Tibial artery (tissue), 4 donors: ENCODE data around the gene SLC36A2.
A peak's percentile ranks its signal among the peaks of the same experiment; 100 is the strongest.
"Not testable (repeated sequence)": the region's sequence is repeated elsewhere in the genome, so short reads cannot be mapped to it uniquely, and the experiment has no call there.

Source experiments
- DNase-seq, 2 donors: peaks; one replicate each; pipeline ENCODE4 v3.0.0-alpha.2; 2019
- H3K27ac ChIP-seq, 2 donors: fragments of 200-600 bp; sonication (generic) in 1 of 2; 1 replicate in 1 of 2; 2 replicates in 1 of 2; pipeline ENCODE4 v1.5.1; 2018 to 2019; ENCODE audit warnings: mild to moderate bottlenecking in 1 of 2
- H3K27me3 ChIP-seq, 2 donors: fragments of 200-600 bp; sonication (generic) in 1 of 2; one replicate each; pipeline versions ENCODE4 v1.5.1 to v1.6.0; 2016 to 2019
- H3K36me3 ChIP-seq, 3 donors: fragments of 200-600 bp; sonication (generic) in 2 of 3; one replicate each; pipeline ENCODE4 v1.5.1; 2016 to 2019; ENCODE audit warnings: mild to moderate bottlenecking in 2 of 3
- H3K4me1 ChIP-seq, 4 donors: fragments of 200-600 bp; sonication (generic) in 2 of 4; 1 replicate in 3 of 4; 2 replicates in 1 of 4; pipeline ENCODE4 v1.5.1; 2016 to 2019
- H3K4me3 ChIP-seq, 2 donors: fragments of 200-600 bp; sonication (generic) in 1 of 2; 1 replicate in 1 of 2; 2 replicates in 1 of 2; pipeline ENCODE4 v1.5.1; 2018 to 2019; ENCODE audit warnings: mild to moderate bottlenecking in 2 of 2
- H3K9me3 ChIP-seq, 3 donors: fragments of 200-600 bp; sonication (generic) in 1 of 3; one replicate each; pipeline ENCODE4 v1.5.1; 2016 to 2019
- intact Hi-C: fragments of 100-400 bp; cut with DNase I; formaldehyde crosslinking; loops from one replicate; pipeline ENCODE4 v1.15.0; 2023; ENCODE audit warnings: low total_unique reads
- TF ChIP-seq, protein P1 (sequence below), 2 experiments: fragments of 200-600 bp in 1 of 2; fragments of 450-650 bp in 1 of 2; IDR thresholded peaks; one replicate each; pipeline ENCODE4 v1.5.1; 2017 to 2019; ENCODE audit warnings: antibody characterized with exemption in 2 of 2, mild to moderate bottlenecking in 1 of 2, moderate library complexity in 1 of 2

The SLC36A2 gene

GRCh38 chr5:151315998-151316597 is 31.3 kb downstream of the SLC36A2 start:
- Histone ChIP-seq H3K27ac (no peak overlapping the region), H3K9me3 (peaks cover 0 to 7% (median 6%) of the 10 kb centered on the region in 3 donors), H3K4me1 (peaks cover 0 to 9% (median 6%) of the 10 kb centered on the region in 4 donors), H3K27me3 (no peaks in the 10 kb centered on the region), H3K36me3 (peaks cover 0 to 4% (median 0%) of the 10 kb centered on the region in 3 donors), H3K4me3 (no peak overlapping the region)
- peak; percentile 69 to 78 for DNase-seq
- TF ChIP-seq, protein P1, sequence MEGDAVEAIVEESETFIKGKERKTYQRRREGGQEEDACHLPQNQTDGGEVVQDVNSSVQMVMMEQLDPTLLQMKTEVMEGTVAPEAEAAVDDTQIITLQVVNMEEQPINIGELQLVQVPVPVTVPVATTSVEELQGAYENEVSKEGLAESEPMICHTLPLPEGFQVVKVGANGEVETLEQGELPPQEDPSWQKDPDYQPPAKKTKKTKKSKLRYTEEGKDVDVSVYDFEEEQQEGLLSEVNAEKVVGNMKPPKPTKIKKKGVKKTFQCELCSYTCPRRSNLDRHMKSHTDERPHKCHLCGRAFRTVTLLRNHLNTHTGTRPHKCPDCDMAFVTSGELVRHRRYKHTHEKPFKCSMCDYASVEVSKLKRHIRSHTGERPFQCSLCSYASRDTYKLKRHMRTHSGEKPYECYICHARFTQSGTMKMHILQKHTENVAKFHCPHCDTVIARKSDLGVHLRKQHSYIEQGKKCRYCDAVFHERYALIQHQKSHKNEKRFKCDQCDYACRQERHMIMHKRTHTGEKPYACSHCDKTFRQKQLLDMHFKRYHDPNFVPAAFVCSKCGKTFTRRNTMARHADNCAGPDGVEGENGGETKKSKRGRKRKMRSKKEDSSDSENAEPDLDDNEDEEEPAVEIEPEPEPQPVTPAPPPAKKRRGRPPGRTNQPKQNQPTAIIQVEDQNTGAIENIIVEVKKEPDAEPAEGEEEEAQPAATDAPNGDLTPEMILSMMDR (IDR thresholded peaks at IDR 0.05), result peak; percentile 60 to 76
- intact Hi-C loops, result no loop called here

- Histone ChIP-seq H3K4me1 (no peaks in the 10 kb centered on the region), H3K27ac (no peak overlapping the region), H3K36me3 (peaks cover 0 to 4% (median 0%) of the 10 kb centered on the region in 3 donors), H3K9me3 (peaks cover 0 to 19% (median 11%) of the 10 kb centered on the region in 3 donors), H3K27me3 (peaks cover 0 to 2% of the 10 kb centered on the region in 2 donors), H3K4me3 (no peak overlapping the region)
- DNase-seq, result no peak
- intact Hi-C loops, result no loop called here
- TF ChIP-seq, protein P1 (IDR thresholded peaks at IDR 0.05), result no peak
Measured at GRCh38 chr5:151313357-151313756, 34.0 kb downstream of the SLC36A2 start.

DNA sequence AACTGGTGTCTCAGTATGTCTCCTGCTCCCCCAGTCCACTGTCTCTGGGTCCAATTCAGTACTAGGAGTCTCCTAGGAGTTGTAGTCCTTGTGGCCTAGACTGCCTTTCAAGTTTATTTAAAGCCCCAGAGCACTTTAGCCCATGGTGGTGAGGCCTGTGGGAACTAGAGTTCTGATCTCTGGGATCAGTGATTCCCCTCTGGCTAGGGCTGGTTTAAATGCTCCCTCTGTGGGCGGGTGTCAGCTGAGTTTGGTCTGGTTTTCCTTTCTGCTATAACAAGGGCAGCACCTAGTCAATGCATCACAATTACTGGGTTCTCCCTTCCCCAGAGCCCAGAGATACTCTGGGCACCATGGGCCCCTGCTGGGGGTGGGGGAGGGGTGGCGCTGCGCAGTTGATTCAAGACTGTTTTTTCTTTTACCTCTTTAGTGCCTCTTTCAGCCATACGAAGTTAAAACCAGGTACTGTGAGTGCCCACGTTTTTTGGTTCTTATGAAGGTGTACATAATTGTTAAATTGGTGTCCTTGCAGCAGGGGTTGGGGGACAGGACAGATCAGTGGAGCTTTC is 34.5 kb downstream of the SLC36A2 start:
- peaks cover 0 to 4% (median 0%) of the 10 kb centered on the region in 3 donors for H3K36me3 ChIP-seq
- TF ChIP-seq, protein P1 (IDR thresholded peaks at IDR 0.05), result no peak
- DNase-seq, result no peak

DNA sequence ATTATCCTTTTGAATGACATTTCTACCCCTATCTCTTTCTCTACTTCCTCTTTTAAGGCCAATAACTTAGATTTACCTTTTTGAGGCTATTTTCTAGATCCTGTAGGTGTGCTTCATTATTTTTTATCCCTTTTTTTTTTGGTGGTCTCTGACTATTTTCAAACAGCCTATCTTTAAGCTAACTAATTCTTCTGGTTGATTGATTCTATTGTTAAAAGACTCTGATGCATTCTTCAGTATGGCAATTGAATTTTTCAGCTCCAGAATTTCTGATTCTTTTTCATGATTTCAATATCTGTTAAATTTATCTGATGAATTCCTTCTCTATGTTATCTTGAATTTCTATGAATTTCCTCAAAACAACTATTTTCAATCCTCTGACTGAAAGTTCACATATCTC is 36.4 kb downstream of the SLC36A2 start:
- Histone ChIP-seq H3K27ac (no peak overlapping the region), H3K4me1 (no peaks in the 10 kb centered on the region), H3K4me3 (no peak overlapping the region), H3K9me3 (peaks cover 0 to 19% (median 11%) of the 10 kb centered on the region in 3 donors), H3K27me3 (peaks cover 0 to 2% of the 10 kb centered on the region in 2 donors), H3K36me3 (peaks cover 0 to 4% (median 0%) of the 10 kb centered on the region in 3 donors)
- TF ChIP-seq, protein P1 (IDR thresholded peaks at IDR 0.05), result no peak
- intact Hi-C loops, result no loop called here
- no peak for DNase-seq

More for the DNA sequence above, 34.5 kb downstream of the SLC36A2 start:
- intact Hi-C loops, result no loop called here
- no peak overlapping the region for H3K4me3 ChIP-seq
- H3K4me1 ChIP-seq, result no peaks in the 10 kb centered on the region
- peaks cover 0 to 19% (median 11%) of the 10 kb centered on the region in 3 donors for H3K9me3 ChIP-seq
- no peak overlapping the region for H3K27ac ChIP-seq
- H3K27me3 ChIP-seq, result peaks cover 0 to 2% of the 10 kb centered on the region in 2 donors

DNA sequence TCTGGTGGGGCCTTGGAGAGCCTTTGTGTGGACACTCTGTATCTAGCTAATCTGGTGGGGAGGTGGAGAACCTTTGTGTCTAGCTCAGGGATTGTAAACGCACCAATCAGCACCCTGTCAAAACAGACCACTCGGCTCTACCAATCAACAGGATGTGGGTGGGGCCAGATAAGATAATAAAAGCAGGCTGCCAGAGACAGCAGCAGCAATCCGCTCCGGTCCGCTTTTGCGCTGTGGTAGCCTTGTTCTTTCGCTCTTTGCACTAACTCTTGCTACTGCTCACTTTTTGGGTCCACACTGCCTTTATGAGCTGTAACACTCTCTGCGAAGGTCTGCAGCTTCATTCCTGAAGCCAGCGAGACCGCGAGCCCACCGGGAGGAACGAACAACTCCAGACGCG is 37.5 kb downstream of the SLC36A2 start:
- H3K4me3 ChIP-seq, H3K4me1 ChIP-seq, intact Hi-C loops, H3K27ac ChIP-seq, H3K36me3 ChIP-seq, H3K27me3 ChIP-seq, DNase-seq: not testable (repeated sequence)
- H3K9me3 ChIP-seq, result peaks cover 0 to 19% (median 11%) of the 10 kb centered on the region in 3 donors

- H3K4me1 ChIP-seq, H3K27me3 ChIP-seq, H3K27ac ChIP-seq, H3K36me3 ChIP-seq, H3K4me3 ChIP-seq, intact Hi-C loops, DNase-seq: not testable (repeated sequence)
- H3K9me3 ChIP-seq, result peaks cover 0 to 19% (median 11%) of the 10 kb centered on the region in 3 donors
Measured at GRCh38 chr5:151309266-151309665, 38.1 kb downstream of the SLC36A2 start.
